CD4-positive, CD25-positive, alpha-beta regulatory T cell (primary cell): ENCODE results near the gene BMP6. TPM values are rescaled to one million over a fixed set of nuclear protein-coding genes. Genes with fewer than 3 reads are reported as not detected.

Experiments used
- ATAC-seq, 2 donors: fragments of 150-1000 bp; cut with Tn5 transposase; one replicate each; pipeline ENCODE4 v1.10.0; 2021; ENCODE audit warnings: low read depth in 2 of 2, moderate number of reproducible peaks in 2 of 2, moderate library complexity in 1 of 2
- DNase-seq, 3 donors: peaks; one replicate each; pipeline versions ENCODE4 v3.0.0 to v3.0.0-alpha.2; 2012 to 2022; ENCODE audit warnings: mixed read lengths in 1 of 3
- H3K27ac ChIP-seq: one replicate; pipeline ENCODE4 v1.7.0; 2013; ENCODE audit warnings: mild to moderate bottlenecking, low read length; ENCODE audit not compliant: insufficient read depth, poor library complexity, severe bottlenecking
- H3K27me3 ChIP-seq: one replicate; pipeline ENCODE4 v1.7.0; 2013; ENCODE audit warnings: low read length; ENCODE audit not compliant: control insufficient read depth, insufficient read depth
- H3K36me3 ChIP-seq: one replicate; pipeline ENCODE4 v1.7.0; 2013; ENCODE audit warnings: mild to moderate bottlenecking, low read length, moderate library complexity; ENCODE audit not compliant: control insufficient read depth, insufficient read depth
- H3K4me1 ChIP-seq: 2 replicates; pipeline ENCODE4 v1.7.0; 2013; ENCODE audit warnings: mild to moderate bottlenecking, low read length; ENCODE audit not compliant: insufficient read depth, control insufficient read depth, poor library complexity, severe bottlenecking
- H3K4me3 ChIP-seq: one replicate; pipeline ENCODE4 v1.7.0; 2013; ENCODE audit warnings: low read depth, mild to moderate bottlenecking, low read length, moderate library complexity
- H3K9me3 ChIP-seq, 2 experiments: 1 replicate in 1 of 2; 2 replicates in 1 of 2; pipeline ENCODE4 v1.7.0; 2013; ENCODE audit warnings: low read length in 2 of 2, mild to moderate bottlenecking in 1 of 2, moderate library complexity in 1 of 2; ENCODE audit not compliant: control insufficient read depth in 2 of 2
- H3K27ac Mint-ChIP-seq, 3 donors: one replicate each; pipeline ENCODE4 v1.8.0; 2020 to 2022; ENCODE audit warnings: mild to moderate bottlenecking in 3 of 3, mixed read lengths in 3 of 3, moderate library complexity in 2 of 3
- H3K27me3 Mint-ChIP-seq: one replicate; pipeline ENCODE4 v1.8.0; 2022; ENCODE audit warnings: mild to moderate bottlenecking, mixed read lengths
- H3K36me3 Mint-ChIP-seq: one replicate; pipeline ENCODE4 v1.8.0; 2020; ENCODE audit warnings: mixed read lengths
- H3K4me1 Mint-ChIP-seq, 4 donors: one replicate each; pipeline ENCODE4 v1.8.0; 2020 to 2022; ENCODE audit warnings: mixed read lengths in 4 of 4, mild to moderate bottlenecking in 1 of 4
- H3K4me3 Mint-ChIP-seq, 4 donors: one replicate each; pipeline ENCODE4 v1.8.0; 2020 to 2022; ENCODE audit warnings: mild to moderate bottlenecking in 4 of 4, mixed read lengths in 4 of 4, moderate library complexity in 3 of 4
- H3K9me3 Mint-ChIP-seq, 7 donors: one replicate each; pipeline ENCODE4 v1.8.0; 2020 to 2022; ENCODE audit warnings: mixed read lengths in 7 of 7, mild to moderate bottlenecking in 3 of 7, moderate library complexity in 2 of 7
- polyA plus RNA-seq, 4 donors: library from polyadenylated mRNA; unstranded; fragments of 300-500 nt; fragmentation: Illumina TruSeq; gene quantifications; one replicate each; pipeline ENCODE4 v1.2.3, GENCODE V29; 2021
- total RNA-seq: library from RNA; stranded (reverse); gene quantifications from one replicate; pipeline ENCODE4 v1.2.3, GENCODE V29; 2022

Gene BMP6
- total and polyA plus RNA-seq, 5 donors from 2014 or later: 1.2 TPM; not detected in 4

- H3K4me1 Mint-ChIP-seq: no peaks in the 10 kb centered on the region
- DNase-seq (no peak), ATAC-seq (no peak)
- H3K27ac Mint-ChIP-seq: no peak overlapping the region
- H3K4me3 Mint-ChIP-seq: no peak overlapping the region
- H3K9me3 Mint-ChIP-seq: peaks cover 0 to 3% (median 2%) of the 10 kb centered on the region in 7 donors
- H3K27me3 ChIP-seq: peaks cover 2% of the 10 kb centered on the region
- no peaks in the 10 kb centered on the region for H3K36me3 Mint-ChIP-seq
- no peaks in the 10 kb centered on the region for H3K9me3 ChIP-seq
- H3K4me3 ChIP-seq: no peak overlapping the region
- H3K36me3 ChIP-seq: no peaks in the 10 kb centered on the region
- H3K27me3 Mint-ChIP-seq: no peaks in the 10 kb centered on the region
- no peak overlapping the region for H3K27ac ChIP-seq
- no peaks in the 10 kb centered on the region for H3K4me1 ChIP-seq
Measured at GRCh38 chr6:7836371-7837026, 110.6 kb downstream of the BMP6 start.

- Histone ChIP-seq H3K9me3 (no peaks in the 10 kb centered on the region), H3K27me3 (no peaks in the 10 kb centered on the region), H3K36me3 (no peaks in the 10 kb centered on the region), H3K4me3 (no peak overlapping the region), H3K27ac (no peak overlapping the region), H3K4me1 (no peaks in the 10 kb centered on the region)
- Mint-ChIP-seq H3K9me3 (peaks cover 0 to 4% (median 0%) of the 10 kb centered on the region in 7 donors), H3K4me1 (no peaks in the 10 kb centered on the region), H3K27ac (no peak overlapping the region), H3K4me3 (no peak overlapping the region), H3K36me3 (no peaks in the 10 kb centered on the region), H3K27me3 (no peaks in the 10 kb centered on the region)
- ATAC-seq: no peak
- no peak for DNase-seq
Measured at GRCh38 chr6:7841781-7842468, 116.0 kb downstream of the BMP6 start.

GRCh38 chr6:7846966-7847818 is 121.3 kb downstream of the BMP6 start:
- DNase-seq (no peak), ATAC-seq (no peak)
- no peak overlapping the region for H3K27ac Mint-ChIP-seq
- no peak overlapping the region for H3K4me3 Mint-ChIP-seq
- peaks cover 4% of the 10 kb centered on the region for H3K27me3 Mint-ChIP-seq
- Histone ChIP-seq H3K4me3 (no peak overlapping the region), H3K4me1 (no peaks in the 10 kb centered on the region), H3K27ac (no peak overlapping the region), H3K27me3 (no peaks in the 10 kb centered on the region), H3K9me3 (peaks cover 6% of the 10 kb centered on the region in 2 experiments), H3K36me3 (no peaks in the 10 kb centered on the region)
- H3K4me1 Mint-ChIP-seq: no peaks in the 10 kb centered on the region
- H3K36me3 Mint-ChIP-seq: no peaks in the 10 kb centered on the region
- H3K9me3 Mint-ChIP-seq: peaks cover 0 to 7% (median 0%) of the 10 kb centered on the region in 7 donors

- no peaks in the 10 kb centered on the region for H3K4me1 ChIP-seq
- no peak overlapping the region for H3K4me3 ChIP-seq
- DNase-seq (no peak), ATAC-seq (no peak)
- Mint-ChIP-seq H3K4me3 (no peak overlapping the region), H3K27me3 (peaks cover 4% of the 10 kb centered on the region), H3K27ac (no peak overlapping the region), H3K4me1 (no peaks in the 10 kb centered on the region), H3K9me3 (peaks cover 0 to 8% (median 3%) of the 10 kb centered on the region in 7 donors), H3K36me3 (no peaks in the 10 kb centered on the region)
- H3K9me3 ChIP-seq: peaks cover 6 to 7% of the 10 kb centered on the region in 2 experiments
- no peak overlapping the region for H3K27ac ChIP-seq
- H3K36me3 ChIP-seq: no peaks in the 10 kb centered on the region
- H3K27me3 ChIP-seq: no peaks in the 10 kb centered on the region
Measured at GRCh38 chr6:7848229-7848628, 122.3 kb downstream of the BMP6 start.

GRCh38 chr6:7851780-7852179 is 125.9 kb downstream of the BMP6 start:
- H3K9me3 ChIP-seq: peaks cover 6 to 7% of the 10 kb centered on the region in 2 experiments
- Mint-ChIP-seq H3K27ac (no peak overlapping the region), H3K27me3 (peaks cover 4% of the 10 kb centered on the region), H3K4me1 (no peaks in the 10 kb centered on the region), H3K9me3 (peaks cover 0 to 8% (median 5%) of the 10 kb centered on the region in 7 donors), H3K4me3 (no peak overlapping the region), H3K36me3 (no peaks in the 10 kb centered on the region)
- H3K27ac ChIP-seq: no peak overlapping the region
- H3K27me3 ChIP-seq: no peaks in the 10 kb centered on the region
- H3K4me1 ChIP-seq: no peaks in the 10 kb centered on the region
- ATAC-seq (no peak), DNase-seq (no peak)
- no peak overlapping the region for H3K4me3 ChIP-seq
- H3K36me3 ChIP-seq: no peaks in the 10 kb centered on the region

- Histone ChIP-seq H3K27ac (no peak overlapping the region), H3K4me1 (no peaks in the 10 kb centered on the region), H3K9me3 (no peaks in the 10 kb centered on the region), H3K36me3 (no peaks in the 10 kb centered on the region), H3K4me3 (no peak overlapping the region), H3K27me3 (no peaks in the 10 kb centered on the region)
- H3K4me3 Mint-ChIP-seq: no peak overlapping the region
- H3K27ac Mint-ChIP-seq: no peak overlapping the region
- ATAC-seq: no peak
- H3K36me3 Mint-ChIP-seq: no peaks in the 10 kb centered on the region
- DNase-seq: no peak
- peaks cover 0 to 3% (median 0%) of the 10 kb centered on the region in 7 donors for H3K9me3 Mint-ChIP-seq
- H3K27me3 Mint-ChIP-seq: no peaks in the 10 kb centered on the region
- H3K4me1 Mint-ChIP-seq: no peaks in the 10 kb centered on the region
Measured at GRCh38 chr6:7859591-7859990, 133.7 kb downstream of the BMP6 start.

GRCh38 chr6:7865781-7866180 is 139.9 kb downstream of the BMP6 start:
- peaks cover 0 to 2% (median 0%) of the 10 kb centered on the region in 7 donors for H3K9me3 Mint-ChIP-seq

More at GRCh38 chr6:7865781-7866180, 139.9 kb downstream of the BMP6 start:
- no peak overlapping the region for H3K27ac Mint-ChIP-seq
- no peak for DNase-seq
- no peaks in the 10 kb centered on the region for H3K4me1 Mint-ChIP-seq
- no peak overlapping the region for H3K4me3 ChIP-seq
- no peaks in the 10 kb centered on the region for H3K9me3 ChIP-seq
- H3K36me3 Mint-ChIP-seq: no peaks in the 10 kb centered on the region
- ATAC-seq: no peak
- H3K4me3 Mint-ChIP-seq: no peak overlapping the region
- H3K4me1 ChIP-seq: no peaks in the 10 kb centered on the region
- H3K27me3 Mint-ChIP-seq: peaks cover 12% of the 10 kb centered on the region
- no peaks in the 10 kb centered on the region for H3K27me3 ChIP-seq
- no peaks in the 10 kb centered on the region for H3K36me3 ChIP-seq
- H3K27ac ChIP-seq: no peak overlapping the region
